Non-pigmented ciliary epithelial cell (primary cell): Measurements from ENCODE around the gene OSBPL7.
"Not testable (repeated sequence)": the region's sequence is repeated elsewhere in the genome, so short reads cannot be mapped to it uniquely, and the experiment has no call there.

Source experiments
- DNase-seq: peaks from one replicate; pipeline ENCODE4 v3.0.0-alpha.2; 2010; ENCODE audit warnings: low read depth

Gene OSBPL7

GRCh38 chr17:47806026-47806912, 15.3 kb downstream of the OSBPL7 start:
- no peak for DNase-seq

DNA sequence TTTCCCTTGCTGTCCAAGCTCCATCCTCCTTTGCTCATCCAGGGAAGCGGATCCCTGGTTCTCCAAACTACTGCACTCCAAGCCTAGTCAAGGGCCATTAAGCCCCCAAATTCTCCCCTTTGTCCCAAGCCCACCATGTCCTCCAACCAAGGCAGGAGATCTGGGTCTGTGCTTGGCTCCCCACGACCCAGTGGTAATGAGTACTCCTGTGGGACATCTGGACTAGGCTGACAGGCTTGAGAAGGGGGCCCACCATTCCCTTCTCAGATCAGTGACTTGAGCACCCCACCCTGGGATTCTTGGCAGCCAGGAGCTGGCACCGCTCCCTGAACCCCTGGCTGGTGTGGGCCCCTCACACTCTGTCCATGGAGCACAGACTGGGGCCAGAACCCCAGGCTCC, 17.1 kb downstream of the OSBPL7 start:
- no peak for DNase-seq

GRCh38 chr17:47803751-47804150, 17.8 kb downstream of the OSBPL7 start:
- no peak for DNase-seq

DNA sequence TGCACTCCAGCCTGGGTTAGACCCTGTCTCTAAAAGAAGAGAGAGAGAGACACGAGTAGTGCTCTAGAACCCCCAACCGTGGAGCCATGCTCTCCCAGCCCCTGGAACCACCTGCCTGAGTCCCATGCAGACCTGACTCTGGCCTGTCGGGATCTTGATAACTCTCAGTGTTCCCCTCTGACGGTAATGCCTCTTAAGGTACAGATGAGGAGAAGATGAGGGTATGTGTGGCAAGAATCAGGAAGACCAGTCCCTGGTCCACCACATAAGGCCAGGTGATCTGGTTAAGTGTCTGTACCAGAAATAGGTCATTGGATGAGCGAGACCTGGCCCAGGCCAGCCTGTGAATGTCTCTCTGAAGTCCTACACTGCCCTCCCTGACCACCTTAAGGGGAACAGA, 18.4 kb downstream of the OSBPL7 start:
- no peak for DNase-seq

GRCh38 chr17:47802341-47803022, 19.1 kb downstream of the OSBPL7 start:
- peak; percentile 19 for DNase-seq

DNA sequence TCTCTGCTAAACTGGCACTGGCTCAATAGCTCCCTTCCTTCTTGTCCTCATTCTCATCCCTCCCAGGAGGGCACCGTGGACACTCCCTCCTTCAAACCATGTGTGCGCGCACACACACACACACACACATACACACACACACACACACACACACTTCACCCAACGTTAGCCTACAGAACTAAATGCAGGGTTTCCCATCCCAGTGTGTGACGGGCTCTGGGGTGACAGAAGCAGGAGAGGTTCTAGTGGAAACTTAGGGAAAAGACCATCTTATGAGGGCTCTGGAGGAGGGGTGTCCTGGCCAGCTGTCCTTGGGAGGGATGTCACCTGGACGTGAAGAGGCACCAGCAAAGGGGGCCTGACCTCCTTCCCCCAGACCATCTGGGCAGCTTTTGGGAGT, 19.7 kb downstream of the OSBPL7 start:
- DNase-seq = no peak

DNA sequence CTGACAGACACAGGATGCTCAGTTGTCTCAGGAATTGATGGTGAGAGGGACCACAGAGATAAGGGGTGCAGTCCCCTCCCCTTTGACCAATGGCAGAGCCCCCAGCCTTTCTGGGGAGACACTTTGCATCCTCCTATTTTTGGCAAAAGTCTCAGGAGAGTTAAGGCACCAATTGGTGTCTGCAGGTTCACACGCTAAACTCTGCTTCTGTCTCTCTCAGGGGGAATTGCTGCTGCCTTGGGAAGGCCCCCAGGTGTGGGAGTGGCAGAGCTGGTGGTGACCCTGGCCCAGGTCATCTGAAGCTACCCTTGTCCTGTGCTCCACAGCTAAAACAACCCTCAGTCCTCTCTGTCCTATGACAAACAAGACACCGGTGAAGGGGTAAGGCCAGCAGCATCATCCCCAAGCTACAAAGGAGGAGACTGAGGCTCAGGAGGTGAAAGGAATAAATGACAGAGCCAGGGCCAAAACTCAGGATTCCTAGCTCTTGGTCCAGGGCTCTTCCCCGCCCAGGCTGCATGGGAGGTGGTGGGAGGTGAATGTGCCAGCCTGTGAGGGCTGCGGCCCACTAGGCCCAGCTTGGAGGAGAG, 20.3 kb downstream of the OSBPL7 start:
- DNase-seq = no peak

- DNase-seq = no peak
Measured at GRCh38 chr17:47800686-47801085, 20.9 kb downstream of the OSBPL7 start.

- no peak for DNase-seq
Measured at GRCh38 chr17:47797797-47798196, 23.8 kb downstream of the OSBPL7 start.

DNA sequence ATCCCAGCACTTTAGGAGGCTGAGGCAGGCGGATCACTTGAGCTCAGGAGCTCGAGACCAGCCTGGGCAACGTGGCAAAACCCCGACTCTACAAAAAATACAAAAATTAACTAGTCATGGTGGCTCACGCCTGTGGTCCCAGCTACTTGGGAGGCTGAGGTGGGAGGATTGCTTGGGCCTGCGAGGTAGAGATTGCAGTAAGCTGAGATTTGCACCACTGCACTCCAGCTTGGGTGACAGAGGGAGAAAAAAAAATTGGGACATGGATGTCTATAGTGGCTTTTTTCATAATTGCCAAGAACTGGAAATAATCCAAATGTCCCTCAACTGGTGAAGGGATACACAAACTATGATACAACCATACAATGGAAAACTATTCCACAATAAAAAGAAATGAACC, 28.6 kb downstream of the OSBPL7 start:
- no peak for DNase-seq

DNA sequence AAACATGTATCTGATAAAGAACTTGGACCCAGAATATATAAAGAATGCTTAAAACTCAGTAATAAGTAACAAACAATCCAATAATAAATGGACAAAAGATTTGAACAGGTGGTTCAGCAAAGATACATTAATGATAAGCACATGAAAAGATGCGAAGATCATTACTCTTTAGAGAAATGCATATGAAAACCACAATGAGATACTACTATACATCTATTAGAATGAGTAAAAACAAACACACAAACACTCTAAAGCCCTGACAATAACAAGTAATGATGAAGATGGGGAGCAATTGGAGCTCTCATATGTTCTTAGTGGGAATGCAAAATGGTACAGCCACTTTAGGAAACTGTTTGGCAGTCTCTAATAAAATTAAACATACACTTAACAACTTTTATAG, 29.1 kb downstream of the OSBPL7 start:
- DNase-seq = no peak

DNA sequence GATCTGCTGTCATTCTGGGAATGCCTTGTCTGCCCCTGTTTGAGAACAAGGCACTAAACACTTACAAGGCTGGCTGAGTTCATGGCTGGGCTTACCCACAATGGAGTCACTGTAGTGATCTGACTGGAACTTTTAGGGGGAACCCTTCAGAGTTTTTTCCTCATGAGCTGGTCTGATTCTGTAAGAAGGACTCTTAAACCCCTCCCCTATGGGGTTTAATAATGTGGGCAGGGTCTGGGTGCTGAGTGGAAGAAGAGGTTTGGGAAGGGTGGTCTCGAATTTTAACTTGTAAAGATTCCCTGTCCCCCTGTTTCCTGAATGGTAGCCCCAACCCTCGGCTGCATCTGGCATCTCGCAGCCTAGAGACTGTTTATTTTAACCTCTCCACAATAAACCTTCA, 30.6 kb downstream of the OSBPL7 start:
- DNase-seq = no peak

- DNase-seq = no peak
Measured at GRCh38 chr17:47789611-47790561, 31.7 kb downstream of the OSBPL7 start.

GRCh38 chr17:47785538-47786123, 36.0 kb downstream of the OSBPL7 start:
- no peak for DNase-seq

DNA sequence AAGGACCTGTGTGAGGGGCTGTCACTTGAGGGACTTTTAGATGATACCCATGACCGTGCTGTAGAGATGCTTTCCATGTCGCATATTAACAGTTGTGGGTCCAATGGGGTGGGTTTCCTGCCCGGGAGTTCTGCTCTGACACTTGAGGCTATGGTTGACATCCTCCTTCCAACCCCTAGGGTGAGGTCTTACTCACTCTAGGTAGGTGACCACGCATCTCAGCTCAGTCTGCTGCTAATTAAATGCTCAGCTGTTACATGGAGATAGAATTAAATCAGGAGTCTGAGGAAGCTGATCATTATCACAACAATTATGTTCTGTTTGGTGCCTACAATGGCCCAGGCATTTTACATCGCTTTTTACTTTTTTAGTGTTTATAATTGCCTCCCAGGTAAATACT, 40.2 kb downstream of the OSBPL7 start:
- DNase-seq = no peak

DNA sequence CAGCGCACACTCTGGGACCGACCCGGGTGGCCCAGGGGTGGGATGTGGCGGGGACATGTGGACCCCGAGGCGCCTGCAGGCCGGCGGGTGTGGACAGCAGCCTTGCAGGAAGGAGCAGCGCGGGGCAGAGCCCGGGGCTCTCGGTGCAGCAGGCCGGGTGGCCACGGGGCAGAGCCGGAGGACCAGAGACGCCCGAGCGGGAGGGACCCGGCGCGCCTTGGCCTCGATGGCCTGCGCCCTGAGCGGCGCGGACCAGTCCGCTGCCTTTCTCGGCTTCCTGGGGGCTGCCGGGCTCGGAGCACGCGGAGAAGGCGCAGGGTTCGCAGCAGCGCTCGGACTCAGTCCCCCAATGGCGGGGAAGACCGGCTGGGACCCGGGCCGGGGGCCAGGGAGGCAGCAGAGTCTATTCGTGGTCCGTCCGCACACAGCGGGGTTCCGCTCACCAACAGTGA, 43.4 kb downstream of the OSBPL7 start:
- DNase-seq = no peak

GRCh38 chr17:47776330-47777197, 45.0 kb downstream of the OSBPL7 start:
- DNase-seq = no peak

GRCh38 chr17:47774987-47775580, 46.5 kb downstream of the OSBPL7 start:
- no peak for DNase-seq

DNA sequence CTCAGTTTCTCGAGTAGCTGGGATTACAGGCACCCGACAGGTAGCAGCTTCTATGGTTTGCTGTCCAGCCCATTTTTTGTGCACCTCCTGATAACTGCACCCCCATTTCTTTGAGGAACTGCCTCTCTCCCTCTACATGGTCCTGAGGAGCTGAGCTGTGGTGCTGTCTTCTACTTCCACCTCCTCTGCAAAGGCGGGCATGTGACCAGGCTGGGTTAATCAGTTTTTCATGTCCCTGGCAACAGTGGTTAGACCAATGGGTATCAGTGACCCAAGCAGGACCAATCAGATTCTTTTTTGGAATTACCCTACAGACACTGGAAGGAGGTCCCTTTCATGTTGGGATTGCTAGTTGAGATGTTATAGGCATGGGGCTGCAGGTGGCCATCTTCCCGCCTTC, 47.3 kb downstream of the OSBPL7 start:
- no peak for DNase-seq

DNA sequence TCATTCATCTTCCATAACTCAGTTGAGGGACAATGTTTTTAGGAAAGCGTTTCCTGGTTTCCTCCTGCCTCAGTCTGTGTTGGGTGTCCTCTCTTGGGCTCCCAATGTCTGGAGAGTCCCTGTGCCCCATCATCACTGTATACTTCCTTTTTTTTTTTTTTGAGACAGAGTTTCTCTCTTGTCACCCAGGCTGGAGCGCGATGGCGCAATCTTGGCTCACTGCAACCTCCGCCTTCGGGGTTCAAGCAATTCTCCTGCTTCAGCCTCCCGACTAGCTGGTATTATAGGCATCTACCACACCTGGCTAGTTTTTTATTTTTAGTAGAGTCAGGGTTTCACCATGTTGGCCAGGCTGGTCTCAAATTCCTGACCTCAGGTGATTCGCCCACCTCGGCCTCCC, 47.9 kb downstream of the OSBPL7 start:
- not testable (repeated sequence) for DNase-seq
